ENCODE measurements around the gene WDR45B. TPM values are rescaled to one million over a fixed set of nuclear protein-coding genes. Genes with fewer than 3 reads are reported as not detected.
A peak's percentile ranks its signal among the peaks of the same experiment; 100 is the strongest.
"Not testable (repeated sequence)": the region's sequence is repeated elsewhere in the genome, so short reads cannot be mapped to it uniquely, and the experiment has no call there.

Gene WDR45B
- total RNA-seq, 1 experiment from 2014 or later, result 96.5 TPM

GRCh38 chr17:82577300-82577699, 70.9 kb downstream of the WDR45B start:
- H3K4me1 Mint-ChIP-seq, result no peaks in the 10 kb centered on the region
- no peaks in the 10 kb centered on the region for H3K9me3 Mint-ChIP-seq
- no peak overlapping the region for H3K4me3 Mint-ChIP-seq
- peaks cover 41% of the 10 kb centered on the region for H3K36me3 Mint-ChIP-seq
- H3K27ac Mint-ChIP-seq, result no peak overlapping the region
- ChIA-PET POLR2A (no interaction called here), CTCF (interaction anchor here (1.1 kb wide), 1 partner anchor 23 kb away, joined by 3 read pairs; no protein-coding TSS in a partner anchor)
- no peaks in the 10 kb centered on the region for H3K27me3 Mint-ChIP-seq (ENCODE audit: low read depth)
- no peak for DNase-seq (ENCODE audit: low spot score)
- ATAC-seq, result no peak
- TF ChIP-seq OVOL2 (CRISPR knock-in tag; IDR thresholded peaks at IDR 0.05; ENCODE audit: borderline replicate concordance), result no peak
- no peak for TF ChIP-seq RELA (CRISPR knock-in tag; IDR thresholded peaks at IDR 0.05; ENCODE audit: borderline replicate concordance)
- no peak for TF ChIP-seq USF2 (CRISPR knock-in tag; IDR thresholded peaks at IDR 0.05)
- TF ChIP-seq ESRRA (CRISPR knock-in tag; IDR thresholded peaks at IDR 0.05; ENCODE audit: borderline replicate concordance), result no peak
- no peak for TF ChIP-seq ZBTB43 (CRISPR knock-in tag; IDR thresholded peaks at IDR 0.05)
- TF ChIP-seq ETV6 (CRISPR knock-in tag; IDR thresholded peaks at IDR 0.05), result no peak
- TF ChIP-seq TEAD1 (CRISPR knock-in tag; IDR thresholded peaks at IDR 0.05), result no peak
- no peak for TF ChIP-seq FOXJ3 (CRISPR knock-in tag; IDR thresholded peaks at IDR 0.05; ENCODE audit: borderline replicate concordance)

GRCh38 chr17:82575581-82576221, 72.5 kb downstream of the WDR45B start:
- 0 out of 2 replicates have a peak overlapping the region, but pooled peaks have one; percentile 58 for H3K27ac Mint-ChIP-seq
- H3K9me3 Mint-ChIP-seq; H3K27me3 Mint-ChIP-seq (ENCODE audit: low read depth); DNase-seq (ENCODE audit: low spot score); H3K4me3 Mint-ChIP-seq; CTCF ChIA-PET; ATAC-seq; H3K4me1 Mint-ChIP-seq; POLR2A ChIA-PET: not testable (repeated sequence)
- peaks cover 47% of the 10 kb centered on the region for H3K36me3 Mint-ChIP-seq

GRCh38 chr17:82574041-82574440, 74.2 kb downstream of the WDR45B start:
- CTCF ChIA-PET, result interaction anchor here (0.6 kb wide), 1 partner anchor 82 kb away, joined by 3 read pairs; no protein-coding TSS in a partner anchor
- no peak for TF ChIP-seq SP1 (CRISPR knock-in tag; conservative IDR thresholded peaks at IDR 0.05)
- H3K27ac Mint-ChIP-seq, result no peak overlapping the region; the same call in 1 of the 2 replicates
- H3K36me3 Mint-ChIP-seq, result peaks cover 57% of the 10 kb centered on the region
- no peaks in the 10 kb centered on the region for H3K4me1 Mint-ChIP-seq
- H3K27me3 Mint-ChIP-seq (ENCODE audit: low read depth), result no peaks in the 10 kb centered on the region
- H3K4me3 Mint-ChIP-seq, result no peak overlapping the region
- DNase-seq (ENCODE audit: low spot score) (no peak), ATAC-seq (no peak)
- POLR2A ChIA-PET, result no interaction called here
- H3K9me3 Mint-ChIP-seq, result no peaks in the 10 kb centered on the region

GRCh38 chr17:82571855-82572254, 76.4 kb downstream of the WDR45B start:
- Mint-ChIP-seq H3K36me3 (peaks cover 52% of the 10 kb centered on the region), H3K27ac (no peak overlapping the region)
- POLR2A ChIA-PET, result no interaction called here
- TF ChIP-seq CREB1 (CRISPR knock-in tag; IDR thresholded peaks at IDR 0.05) (no peak), ATF3 (CRISPR knock-in tag; conservative IDR thresholded peaks at IDR 0.05) (no peak), E2F4 (CRISPR knock-in tag; IDR thresholded peaks at IDR 0.05; ENCODE audit: borderline replicate concordance, low read depth) (no peak), STAT6 (CRISPR knock-in tag; conservative IDR thresholded peaks at IDR 0.05; ENCODE audit: low read depth) (no peak), NFE2L1 (CRISPR knock-in tag; IDR thresholded peaks at IDR 0.05) (no peak), ATF1 (CRISPR knock-in tag; IDR thresholded peaks at IDR 0.05) (no peak), SMAD3 (CRISPR knock-in tag; IDR thresholded peaks at IDR 0.05; ENCODE audit: borderline replicate concordance) (no peak), AR (CRISPR knock-in tag; IDR thresholded peaks at IDR 0.05) (no peak), FOXP1 (CRISPR knock-in tag; IDR thresholded peaks at IDR 0.05; ENCODE audit: borderline replicate concordance) (no peak), CREM (CRISPR knock-in tag; IDR thresholded peaks at IDR 0.05) (no peak)

More at GRCh38 chr17:82571855-82572254, 76.4 kb downstream of the WDR45B start:
- ATAC-seq (no peak), DNase-seq (ENCODE audit: low spot score) (no peak)
- Mint-ChIP-seq H3K4me3 (no peak overlapping the region), H3K9me3 (no peaks in the 10 kb centered on the region), H3K27me3 (ENCODE audit: low read depth) (no peaks in the 10 kb centered on the region), H3K4me1 (peaks cover 3% of the 10 kb centered on the region)
- CTCF ChIA-PET, result no interaction called here
